Activated gamma-delta T cell (primary cell): ENCODE results near the gene MATN1.

ENCODE experiments used
- DNase-seq: peaks from one replicate; lab custom pipeline; 2025; lab: John Stamatoyannopoulos, UW

Gene MATN1

DNA sequence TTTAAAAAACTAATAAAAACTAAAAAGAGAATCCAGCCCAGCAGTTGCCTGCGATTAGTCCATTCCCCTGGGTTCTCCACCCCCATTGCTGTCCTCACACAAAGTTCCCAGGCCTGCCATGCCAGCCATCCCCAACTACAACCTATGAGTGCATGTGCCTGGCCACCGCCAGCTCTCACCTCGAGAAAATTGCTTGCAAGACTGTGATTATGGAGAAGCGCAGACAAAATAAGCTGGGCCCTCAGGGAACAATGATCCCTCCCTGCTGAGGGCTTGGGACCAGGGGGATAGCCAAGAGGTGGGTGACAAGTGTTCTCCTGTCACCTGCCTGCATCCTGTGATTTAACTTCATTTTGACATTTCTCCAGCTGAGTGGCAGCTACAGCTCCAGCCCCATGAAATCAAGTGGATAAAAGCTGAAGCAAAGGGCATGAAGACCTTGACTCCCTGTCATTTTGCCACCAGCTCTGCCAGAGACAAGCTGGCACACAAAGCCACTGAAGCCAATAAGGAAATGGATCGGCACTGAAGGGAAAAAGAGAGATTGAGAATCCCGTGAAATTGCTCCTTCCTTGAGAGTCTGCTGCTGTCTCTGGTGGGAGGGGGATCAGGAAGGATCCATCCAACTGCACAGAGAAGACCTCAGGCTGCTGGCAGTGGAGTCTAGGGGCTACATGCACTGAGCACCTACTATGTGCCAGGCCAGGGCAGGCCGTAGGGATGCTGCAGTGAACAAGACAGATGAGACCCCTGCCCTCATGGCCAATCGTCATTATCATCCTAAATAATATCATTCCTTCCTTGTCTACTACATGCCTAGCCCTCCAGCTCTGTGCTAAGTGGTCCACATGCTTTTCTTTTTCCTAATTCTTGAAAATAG, 40.7 kb downstream of the MATN1 start:
- no peak for DNase-seq

DNA sequence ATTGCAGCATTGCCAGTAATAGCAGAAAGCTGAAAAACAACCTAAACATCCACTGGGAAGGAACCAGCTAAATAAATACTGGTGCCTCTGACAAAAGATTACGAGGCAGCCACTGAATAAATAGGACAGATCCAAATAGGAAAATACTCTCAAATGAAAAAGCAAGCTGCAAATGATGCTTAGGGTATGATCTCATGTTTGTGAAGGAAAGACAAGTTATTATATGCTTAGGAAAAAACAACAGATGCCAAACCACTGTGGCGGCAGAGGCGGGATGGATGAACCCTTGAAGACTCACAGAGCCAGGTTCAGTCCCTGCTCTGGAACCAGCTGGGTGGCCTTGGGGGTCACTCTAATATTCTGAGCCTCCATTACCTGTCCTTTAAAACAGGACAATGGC, 41.6 kb downstream of the MATN1 start:
- DNase-seq = no peak

DNA sequence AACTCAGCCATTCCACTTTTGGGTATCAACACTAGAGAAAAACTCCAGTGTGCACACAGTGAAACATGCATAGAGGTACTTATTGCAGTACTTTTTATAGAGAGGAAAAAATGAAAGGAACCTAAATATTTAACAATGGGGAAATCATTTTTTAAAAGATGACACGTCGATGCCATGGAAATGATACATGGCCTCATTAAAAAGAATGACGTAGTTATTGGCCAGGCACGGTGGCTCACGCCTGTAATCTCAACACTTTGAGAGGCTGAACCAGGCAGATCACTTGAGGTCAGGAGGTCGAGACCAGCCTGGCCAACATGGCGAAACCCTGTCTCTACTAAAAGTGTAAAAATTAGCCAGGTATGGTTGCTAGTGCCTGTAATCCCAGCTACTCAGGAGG, 42.5 kb downstream of the MATN1 start:
- DNase-seq = no peak

DNA sequence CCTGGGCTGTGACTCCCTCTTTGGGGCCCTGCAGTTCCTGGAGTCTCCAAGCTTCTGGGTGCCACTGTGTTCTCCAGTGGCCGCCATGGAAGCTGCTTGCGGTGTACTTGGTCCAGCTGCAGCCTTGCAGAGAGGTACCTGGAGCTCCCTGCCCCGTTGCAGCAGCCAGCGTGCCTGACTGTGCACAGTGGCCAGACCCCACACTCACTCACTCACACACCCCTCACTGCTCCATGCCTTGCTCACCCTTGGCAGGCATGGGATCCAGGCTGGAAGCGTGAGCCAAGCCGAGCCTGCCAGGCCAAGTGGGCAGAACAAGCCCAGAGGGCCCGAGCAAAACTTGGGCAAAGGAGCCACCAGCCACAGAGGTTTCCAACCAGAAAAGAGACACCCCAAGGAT, 43.0 kb downstream of the MATN1 start:
- no peak for DNase-seq

DNA sequence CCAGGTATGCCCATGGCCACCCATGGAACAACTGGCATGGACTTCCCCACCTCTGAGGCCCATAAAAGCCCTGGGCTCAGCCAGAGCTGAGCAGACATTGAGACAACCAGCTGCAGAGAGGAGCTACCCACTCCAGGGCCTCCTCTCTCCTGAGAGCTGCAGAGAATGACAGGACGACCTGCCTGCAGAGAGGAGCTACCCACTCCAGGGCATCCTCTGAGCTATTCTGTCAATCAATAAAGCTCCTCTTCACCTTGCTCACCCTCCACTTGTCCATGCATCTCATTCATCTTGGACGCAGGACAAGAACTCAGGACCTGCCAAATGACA, 43.4 kb downstream of the MATN1 start:
- no peak for DNase-seq

DNA sequence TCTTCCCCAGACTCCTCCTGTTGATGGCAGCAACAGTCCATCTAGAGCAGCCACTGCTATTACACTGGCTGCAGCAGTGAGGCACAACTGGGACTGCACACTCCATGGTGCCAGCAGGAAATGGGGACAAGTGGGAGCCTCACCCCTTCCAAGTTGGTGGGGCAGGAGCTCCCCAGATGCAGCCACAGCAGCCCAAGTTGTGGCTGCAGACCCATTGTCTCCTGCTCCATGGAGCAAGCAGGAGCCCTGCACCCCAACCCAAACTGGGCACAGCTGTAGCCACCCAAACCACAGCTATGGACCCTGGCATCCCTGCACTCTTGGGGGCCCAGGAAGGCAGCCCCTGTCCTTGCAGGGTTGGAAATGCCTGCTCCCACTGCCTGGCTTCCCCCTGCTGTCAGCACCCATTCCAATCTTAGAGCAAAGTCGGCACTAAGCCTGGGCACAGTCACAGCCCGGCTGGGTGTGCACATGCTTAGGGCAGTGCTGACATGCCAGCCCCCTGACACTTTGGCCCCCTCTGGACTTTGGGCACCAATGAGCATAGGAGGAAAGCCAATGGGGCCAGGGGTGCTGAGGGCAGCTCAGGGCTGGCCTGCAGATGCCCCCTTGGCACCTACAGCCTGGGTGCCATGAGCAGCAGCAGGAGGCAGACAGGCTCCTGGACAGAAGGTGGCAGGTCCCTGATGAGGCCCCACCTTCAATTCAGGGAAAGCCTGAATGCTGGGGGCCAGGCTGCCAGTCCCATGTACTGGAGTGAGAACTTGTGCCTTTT, 44.0 kb downstream of the MATN1 start:
- no peak for DNase-seq

DNA sequence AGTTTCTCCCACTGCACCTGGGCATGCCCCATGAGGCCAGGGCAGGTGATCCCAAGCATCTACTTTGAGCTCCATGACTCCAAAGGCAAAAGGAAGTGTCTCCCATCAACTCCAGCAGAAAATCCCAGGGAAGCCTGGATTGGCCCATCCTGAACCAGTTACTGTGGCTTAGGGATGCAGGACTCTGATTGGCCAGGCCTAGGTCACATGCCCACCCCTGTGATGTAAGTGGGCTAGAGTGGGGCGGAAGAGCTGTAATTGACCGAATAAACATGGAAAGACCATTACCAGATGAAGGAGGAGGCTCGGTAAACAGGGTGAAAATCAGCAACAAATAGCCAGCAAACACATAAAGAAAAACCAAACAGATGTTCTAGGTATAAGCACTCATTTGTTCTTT, 45.2 kb downstream of the MATN1 start:
- DNase-seq = no peak

DNA sequence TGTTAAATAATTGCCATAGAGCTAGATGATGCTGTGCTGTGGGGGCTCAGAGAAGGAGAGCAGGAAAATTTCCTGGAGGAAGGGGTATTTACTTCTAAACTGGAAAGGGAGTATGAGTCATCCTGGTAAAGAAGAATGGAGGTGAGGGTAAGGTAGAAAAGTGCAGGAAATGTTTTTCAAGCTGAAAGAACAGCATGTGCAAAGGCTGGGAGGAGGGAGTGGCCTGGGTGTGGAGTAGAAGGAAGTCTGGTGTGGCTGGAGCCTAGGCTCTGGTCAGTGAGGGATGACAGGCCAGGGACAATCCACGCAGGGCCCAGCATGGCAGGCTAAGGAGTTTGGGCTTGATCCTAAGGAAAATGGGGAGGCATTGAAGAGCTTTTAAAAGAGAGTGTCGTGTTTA, 45.9 kb downstream of the MATN1 start:
- DNase-seq = no peak

DNA sequence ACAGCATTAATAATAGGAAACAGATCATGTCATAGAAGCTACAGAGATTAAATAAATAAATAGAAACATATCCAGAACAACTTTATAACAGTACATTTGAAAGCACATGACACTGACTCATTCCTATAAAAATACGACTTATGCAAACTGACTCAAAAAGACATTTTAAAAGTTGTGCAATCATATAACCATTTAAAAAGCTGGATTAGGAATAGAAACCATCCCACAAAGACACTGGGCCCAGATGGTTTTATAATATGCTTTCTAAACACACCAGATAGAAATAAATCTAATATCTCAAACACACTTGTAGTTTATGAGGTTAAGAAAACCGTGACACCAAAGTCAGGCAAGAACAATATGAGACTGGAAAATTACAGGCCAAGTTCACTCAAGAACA, 47.6 kb downstream of the MATN1 start:
- no peak for DNase-seq

DNA sequence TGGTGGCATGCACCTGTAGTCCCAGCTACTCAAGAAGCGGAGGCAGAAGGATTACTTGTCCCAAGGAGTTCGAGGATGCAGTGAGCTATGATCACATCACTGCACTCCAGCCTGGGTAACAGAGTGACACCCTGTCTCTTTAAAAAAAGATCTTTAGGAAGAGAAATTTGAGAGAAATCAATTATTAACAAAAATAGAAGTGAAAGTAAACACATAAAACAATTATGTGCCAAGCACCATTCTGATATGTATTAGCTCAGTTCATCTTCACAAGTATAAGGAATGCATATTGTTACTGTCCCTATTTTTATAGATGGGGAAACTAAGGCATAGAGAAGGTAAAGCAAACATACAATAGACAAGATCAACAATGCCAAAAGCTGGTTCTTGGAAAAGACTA, 48.1 kb downstream of the MATN1 start:
- DNase-seq = no peak

DNA sequence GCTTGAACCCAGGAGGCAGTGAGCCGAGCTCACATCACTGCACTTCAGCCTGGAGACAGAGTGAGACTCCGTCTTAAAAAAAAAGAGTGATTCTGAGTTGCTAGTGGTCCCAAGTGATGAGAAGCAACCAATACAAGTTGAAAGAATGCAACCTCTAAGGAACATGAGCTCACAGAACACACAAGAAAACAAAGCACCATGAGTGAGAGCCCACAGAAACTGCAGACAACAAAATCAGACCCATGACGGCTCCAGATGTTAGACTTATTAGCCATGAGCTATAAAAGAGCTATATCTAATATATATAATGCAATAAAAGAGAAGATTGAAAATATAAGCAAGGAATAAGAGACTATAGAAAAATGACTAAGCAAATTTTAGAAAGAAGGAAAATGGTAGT, 50.0 kb downstream of the MATN1 start:
- no peak for DNase-seq

DNA sequence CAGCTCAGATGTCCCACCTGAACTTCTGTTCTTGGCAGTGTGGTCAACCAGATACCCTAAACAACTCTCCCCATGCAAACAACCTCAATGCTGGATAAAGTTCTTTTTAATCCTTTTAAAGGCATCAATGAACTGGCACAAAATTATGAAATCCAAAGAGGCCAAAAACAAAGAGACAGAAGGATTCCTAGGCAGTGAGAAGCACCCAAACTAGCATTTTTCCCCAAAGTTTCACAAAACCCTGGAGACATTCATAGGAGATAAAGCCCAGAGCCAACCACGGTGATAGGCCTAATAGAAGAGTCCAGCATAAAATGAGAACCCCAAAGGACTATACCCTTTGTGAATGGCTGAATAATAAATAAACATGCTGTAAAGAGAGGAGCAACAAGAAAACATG, 50.7 kb downstream of the MATN1 start:
- no peak for DNase-seq

DNA sequence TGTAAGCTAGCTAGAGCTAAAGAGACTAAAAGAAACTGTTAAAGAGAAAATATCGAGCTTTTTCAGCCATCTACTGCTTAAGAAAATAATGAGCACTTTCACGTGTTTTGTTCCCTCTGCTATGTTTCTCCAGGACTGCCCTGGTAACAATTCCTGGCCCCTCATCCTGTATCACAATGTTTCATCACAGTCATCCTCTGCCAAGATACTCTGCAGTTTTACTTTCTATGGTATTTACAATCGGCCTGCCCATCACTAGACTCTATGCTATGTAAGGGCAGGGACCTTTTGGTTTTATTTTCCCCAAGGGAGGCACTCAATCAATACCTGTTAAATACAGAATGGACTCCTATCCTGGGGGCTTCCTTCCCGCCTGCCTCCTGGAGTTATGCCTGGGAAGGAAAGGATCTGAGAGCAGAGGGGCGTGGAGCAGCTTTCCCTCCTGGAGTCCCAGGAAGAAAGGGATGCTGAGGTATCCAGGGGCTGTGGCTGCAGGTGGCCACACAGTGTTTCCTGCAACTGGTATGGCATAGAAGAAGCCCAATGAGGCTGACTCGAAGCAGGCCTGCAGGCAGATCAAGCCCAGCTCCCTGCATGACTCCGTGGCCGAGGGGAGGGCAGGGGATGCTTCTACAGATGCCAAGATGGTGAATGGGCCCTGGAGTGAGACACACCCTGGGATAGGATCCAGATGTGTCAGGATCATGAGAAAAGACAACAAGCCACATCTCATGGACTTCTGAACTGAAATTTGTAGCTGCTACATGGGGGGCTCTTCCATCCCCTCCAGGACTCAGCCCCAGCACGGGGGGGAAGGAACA, 52.9 kb downstream of the MATN1 start:
- DNase-seq = no peak

DNA sequence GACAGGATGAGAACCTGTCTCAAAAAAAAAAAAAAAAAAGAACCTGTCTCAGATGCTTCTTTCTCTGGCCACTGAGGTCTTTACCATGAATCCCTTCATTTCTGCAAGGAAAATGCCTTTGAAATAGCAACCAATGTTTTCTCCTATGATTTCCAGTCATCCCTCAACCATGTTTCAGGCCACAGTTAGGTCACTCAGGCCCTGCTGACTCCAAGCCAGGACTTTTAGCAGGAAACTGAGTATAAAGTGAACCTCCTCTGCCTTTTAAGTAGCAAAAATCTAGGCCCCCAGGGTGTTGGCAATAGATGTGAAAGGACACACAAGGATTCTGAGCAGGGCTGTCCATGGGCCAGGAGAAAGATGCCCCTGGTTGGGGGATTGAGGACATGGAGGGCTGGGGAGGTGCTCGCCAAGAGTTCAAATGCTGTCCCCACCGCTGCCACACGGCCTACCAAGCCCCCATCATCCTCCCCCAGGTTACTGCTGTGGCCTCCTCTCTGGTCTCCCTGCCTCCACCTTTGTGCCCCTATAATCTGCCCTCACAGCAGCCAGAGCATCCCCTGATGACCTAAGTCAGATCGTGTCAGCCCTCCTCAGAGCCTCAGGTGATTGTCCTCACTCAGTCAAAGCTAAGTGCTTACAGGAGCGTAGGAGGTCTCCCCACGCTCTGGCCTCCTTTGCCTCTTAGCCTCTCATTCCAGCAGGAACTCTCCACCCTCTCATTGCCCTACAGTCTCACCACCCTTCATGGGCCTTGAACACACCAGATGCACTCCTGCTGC, 54.6 kb downstream of the MATN1 start:
- no peak for DNase-seq

DNA sequence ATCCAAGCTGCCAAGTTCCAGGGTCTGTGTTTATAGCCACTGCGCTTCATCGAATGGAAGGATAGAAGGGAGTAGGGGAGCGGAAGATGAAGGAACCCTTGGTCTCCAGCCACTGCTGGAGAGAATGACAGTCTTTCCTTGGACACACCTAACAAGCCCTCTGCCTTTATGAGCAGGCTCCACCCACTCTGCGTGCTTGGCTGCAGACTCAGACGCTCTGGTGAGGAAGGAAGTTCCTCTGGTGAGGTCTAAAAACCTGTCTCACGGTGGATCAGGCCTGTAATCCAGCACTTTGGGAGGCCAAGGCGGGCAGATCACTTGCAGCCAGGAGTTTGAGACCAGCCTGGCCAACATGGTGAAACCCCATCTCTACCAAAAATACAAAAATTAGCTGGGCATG, 55.4 kb downstream of the MATN1 start:
- no peak for DNase-seq

DNA sequence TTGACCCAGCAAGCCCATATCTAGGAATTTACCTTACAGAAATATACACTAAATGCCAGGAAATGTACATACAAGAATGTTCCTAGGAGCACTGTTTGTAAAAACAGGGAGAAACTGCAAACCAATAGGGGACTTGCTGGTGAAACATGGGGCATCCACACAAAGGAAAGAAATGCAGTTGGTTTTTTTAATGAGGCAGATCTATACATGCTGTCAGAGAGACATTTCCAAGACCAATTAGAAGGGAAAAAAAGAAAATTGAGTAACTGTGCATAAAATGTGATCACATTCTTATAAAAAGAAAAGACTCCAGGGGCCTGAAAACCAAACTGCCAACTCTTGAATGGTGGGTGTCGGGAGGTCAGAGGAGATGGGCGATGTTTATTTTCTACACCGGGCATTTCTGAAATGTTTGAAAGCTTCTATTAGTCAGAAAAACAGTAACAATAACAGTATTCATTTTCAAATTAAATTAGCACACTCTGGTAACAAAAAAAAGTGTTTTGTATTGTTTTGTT, 56.6 kb downstream of the MATN1 start:
- DNase-seq = no peak

DNA sequence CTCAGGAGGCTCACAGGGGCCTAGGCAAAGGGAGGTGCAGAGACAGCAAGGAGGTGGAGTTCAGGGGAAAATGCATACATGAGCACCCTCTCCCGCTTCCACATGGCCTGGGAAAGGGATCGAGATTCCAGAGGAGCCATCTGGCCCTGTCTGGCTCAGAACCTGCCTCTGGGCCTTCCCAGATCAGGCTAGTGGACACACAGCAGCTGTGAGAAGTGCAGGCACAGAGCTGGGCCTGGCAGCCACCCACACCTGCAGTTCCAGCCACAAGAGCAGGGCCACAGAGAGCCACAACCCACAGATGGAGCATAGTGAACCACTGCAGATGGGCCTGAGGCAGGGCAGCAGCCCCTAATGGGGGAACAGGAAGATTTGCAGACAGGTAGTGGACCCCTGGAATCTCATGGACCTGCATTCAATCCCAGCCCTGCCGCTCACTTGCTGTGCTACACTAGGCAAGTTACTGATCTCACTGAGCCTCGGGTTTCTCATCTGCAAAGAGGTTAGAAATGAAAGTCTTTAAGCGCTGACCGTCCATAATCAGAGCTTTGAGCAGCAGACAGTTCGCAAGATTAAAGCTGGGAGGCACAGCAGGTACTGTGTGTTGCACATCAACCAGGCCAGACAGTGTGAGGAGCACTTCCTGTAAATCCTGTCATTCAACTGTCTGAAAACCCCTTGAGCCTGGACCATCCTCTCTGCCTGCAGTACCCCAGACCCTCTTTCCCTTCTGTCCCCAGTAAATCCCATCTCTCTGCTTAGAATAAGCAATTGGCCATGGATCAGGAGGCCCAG, 58.0 kb downstream of the MATN1 start:
- DNase-seq = no peak

DNA sequence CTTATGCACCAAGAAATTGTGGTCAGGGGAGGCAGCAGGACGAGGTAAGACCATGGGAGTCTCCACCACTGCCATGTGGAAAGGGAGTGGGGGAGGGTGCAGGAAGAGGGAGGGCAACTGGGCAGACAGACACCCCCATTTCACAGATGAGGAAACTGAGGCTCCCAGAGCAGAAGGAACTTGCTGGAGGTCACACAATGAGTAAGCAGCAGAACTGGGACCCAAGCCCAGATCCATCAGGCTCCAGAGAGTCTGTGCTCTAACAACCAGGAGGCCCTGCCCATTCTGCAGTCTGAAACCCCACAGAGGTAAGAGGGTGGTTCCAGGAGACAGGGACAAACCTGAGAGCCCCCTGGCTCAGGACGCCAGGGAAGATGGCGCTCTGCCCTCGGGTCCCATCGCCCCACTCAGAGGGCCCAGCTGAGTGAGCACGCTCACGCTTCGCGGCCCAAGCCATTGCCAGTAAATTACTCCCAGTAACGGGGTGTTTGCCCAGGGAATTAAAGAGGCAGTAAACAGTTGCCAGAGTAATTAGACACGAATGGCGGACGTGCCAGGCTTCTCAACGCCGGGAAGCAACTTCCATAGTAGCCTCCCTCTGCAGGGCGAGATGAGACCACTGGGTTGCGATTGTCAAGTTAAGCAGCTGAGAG, 59.2 kb downstream of the MATN1 start:
- no peak for DNase-seq

DNA sequence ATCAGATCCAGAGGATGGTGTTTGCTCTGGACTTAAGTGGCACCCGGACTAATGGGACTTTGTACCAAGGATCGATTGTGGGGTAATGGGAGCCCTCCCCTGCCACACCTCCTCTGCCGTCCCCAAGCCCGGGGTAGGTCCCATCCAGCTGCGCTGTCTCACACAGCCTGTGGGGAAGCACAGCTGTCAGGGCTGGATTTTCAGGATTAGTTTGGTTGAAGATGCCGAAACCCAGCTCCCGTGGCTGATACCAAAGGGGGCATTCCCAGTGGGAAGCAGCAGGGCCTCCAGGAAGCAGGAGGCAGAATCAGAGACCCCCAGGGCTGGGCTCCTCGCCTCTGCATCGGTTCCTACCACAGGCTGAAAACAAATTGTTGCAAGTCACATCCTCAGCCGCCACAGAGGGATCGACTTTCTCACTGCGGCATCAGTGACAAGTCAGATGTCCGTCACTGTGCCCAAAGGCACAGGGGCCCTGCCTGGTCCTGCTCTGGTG, 59.7 kb downstream of the MATN1 start:
- DNase-seq = no peak

DNA sequence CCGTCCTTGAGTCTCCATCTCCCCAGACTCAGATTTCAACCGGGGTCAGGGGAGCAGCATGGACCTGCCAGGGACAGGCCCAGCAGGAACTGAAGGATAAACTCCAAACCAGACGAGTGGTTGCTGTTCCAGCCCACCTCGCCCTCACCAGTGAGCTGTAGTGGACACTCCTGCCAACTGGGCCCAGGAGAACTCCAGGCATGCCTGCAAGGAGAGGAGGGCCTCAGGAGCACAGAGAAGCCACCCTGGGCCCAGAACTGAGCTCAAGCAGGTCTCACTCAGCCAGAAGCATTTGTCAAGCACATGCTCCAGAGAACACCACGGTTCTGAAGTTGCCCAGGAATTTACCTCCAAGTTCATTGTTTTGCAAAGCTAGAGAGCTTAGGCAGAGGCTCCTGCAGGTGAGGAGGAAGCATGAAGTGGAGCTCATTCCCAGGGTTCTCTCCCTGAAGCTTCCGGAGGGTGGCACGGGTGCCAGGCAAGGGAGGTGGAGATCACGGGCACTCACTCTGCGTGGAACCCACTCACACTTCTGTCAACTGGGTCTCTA, 61.0 kb downstream of the MATN1 start:
- no peak for DNase-seq
